A549 (cell line): ENCODE data around the gene HAPLN2. TPM values are rescaled to one million over a fixed set of nuclear protein-coding genes. Genes with fewer than 3 reads are reported as not detected.

Experiments
- ATAC-seq, 2 experiments: fragments of 200-7000 bp in 1 of 2; fragments of >200 bp in 1 of 2; cut with Nextera tagmentation in 1 of 2; cut with Tn5 transposase in 1 of 2; 3 replicates each; pipeline versions ENCODE4 v1.8.0 to v1.9.1; 2018 to 2020; ENCODE audit warnings: mild to moderate bottlenecking in 1 of 2, moderate library complexity in 1 of 2
- CTCF ChIA-PET: fragments of 300-600 bp; sonication (Branson Sonifier 250); formaldehyde crosslinking; extraction: SDS; loops from one replicate; lab custom pipeline; 2021; ENCODE audit warnings: antibody characterized with exemption, inconsistent platforms; lab: Yijun Ruan, JAX
- POLR2A ChIA-PET: fragments of 350-600 bp; formaldehyde crosslinking; extraction: SDS; loops from one replicate; lab custom pipeline; 2021; ENCODE audit warnings: antibody characterized with exemption, inconsistent platforms; lab: Yijun Ruan, JAX
- DNase-seq, 2 experiments: peaks; one replicate each; pipeline versions ENCODE4 v3.0.0 to v3.0.0-alpha.2; 2011 to 2016; ENCODE audit warnings: low read depth in 1 of 2, low spot score in 1 of 2
- FAIRE-seq: peaks from 2 replicates; lab custom pipeline; 2011; peaks lifted over from hg19 to GRCh38; lab: Jason Lieb, UNC
- H3K27ac ChIP-seq, 2 experiments: fragments of >200 bp; sonication (Bioruptor Twin); formaldehyde crosslinking; 3 replicates each; pipeline ENCODE4 v1.5.1; 2016 to 2017
- H3K4me1 ChIP-seq: fragments of >200 bp; sonication (Bioruptor Twin); formaldehyde crosslinking; 3 replicates; pipeline ENCODE4 v1.6.1; 2016
- H3K4me2 ChIP-seq: fragments of >200 bp; sonication (Bioruptor Twin); formaldehyde crosslinking; 3 replicates; pipeline ENCODE4 v1.6.1; 2016
- H3K4me3 ChIP-seq: fragments of >200 bp; sonication (Bioruptor Twin); formaldehyde crosslinking; 3 replicates; pipeline ENCODE4 v1.5.1; 2016
- H3K9me3 ChIP-seq: fragments of >200 bp; sonication (Bioruptor Twin); formaldehyde crosslinking; 3 replicates; pipeline ENCODE4 v1.6.1; 2016
- ATOH8 ChIP-seq: fragments of 250-450 bp; sonication (Bioruptor Pico); IDR thresholded peaks from 2 replicates; pipeline ENCODE4 v1.5.0; 2020; ENCODE audit warnings: low read depth, mild to moderate bottlenecking, moderate library complexity
- BHLHE40 ChIP-seq: IDR thresholded peaks from 2 replicates; pipeline ENCODE4 v1.6.1; 2012; ENCODE audit warnings: low read depth, low read length, inconsistent platforms
- CBX8 ChIP-seq: fragments of 200-600 bp; sonication (generic); IDR thresholded peaks from 2 replicates; pipeline ENCODE4 v1.6.1; 2016
- CHD2 ChIP-seq: fragments of 150-350 bp; IDR thresholded peaks from 2 replicates; pipeline ENCODE4 v1.6.1; 2014; ENCODE audit warnings: low read length; ENCODE audit not compliant: partially characterized antibody
- CHD4 ChIP-seq: fragments of 200-600 bp; sonication (generic); IDR thresholded peaks from 2 replicates; pipeline ENCODE4 v1.6.1; 2016; ENCODE audit warnings: antibody characterized with exemption, mild to moderate bottlenecking, borderline replicate concordance
- ELK1 ChIP-seq: fragments of 150-350 bp; IDR thresholded peaks from 2 replicates; pipeline ENCODE4 v1.6.1; 2014; ENCODE audit warnings: low read depth, mild to moderate bottlenecking, low read length
- GATA3 ChIP-seq: IDR thresholded peaks from 2 replicates; pipeline ENCODE4 v1.6.1; 2012; ENCODE audit warnings: borderline replicate concordance
- HES2 ChIP-seq: fragments of >200 bp; sonication (Bioruptor Twin); formaldehyde crosslinking; IDR thresholded peaks from 2 replicates; pipeline ENCODE4 v1.6.1; 2016
- HOXB13 ChIP-seq: fragments of 250-450 bp; sonication (Bioruptor Pico); IDR thresholded peaks from 2 replicates; pipeline ENCODE4 v1.5.0; 2020; ENCODE audit warnings: low read depth, mild to moderate bottlenecking, moderate library complexity
- HOXB5 ChIP-seq: fragments of 250-450 bp; sonication (Bioruptor Pico); IDR thresholded peaks from 2 replicates; pipeline ENCODE4 v1.5.0; 2020; ENCODE audit warnings: mild to moderate bottlenecking, moderate library complexity
- JUN ChIP-seq, 2 experiments: fragments of >200 bp; sonication (Bioruptor Twin); formaldehyde crosslinking; IDR thresholded peaks; 2 replicates in 1 of 2; 3 replicates in 1 of 2; pipeline ENCODE4 v1.6.1; 2016 to 2017
- KDM5A ChIP-seq: fragments of 200-600 bp; sonication (generic); IDR thresholded peaks from 2 replicates; pipeline ENCODE4 v1.6.1; 2016; ENCODE audit warnings: antibody characterized with exemption, mild to moderate bottlenecking
- MAFK ChIP-seq: fragments of 450-650 bp; IDR thresholded peaks from 2 replicates; pipeline ENCODE4 v1.6.1; 2014; ENCODE audit not compliant: partially characterized antibody
- NPAS2 ChIP-seq: fragments of 250-450 bp; sonication (Bioruptor Pico); IDR thresholded peaks from 2 replicates; pipeline ENCODE4 v1.8.0; 2022; ENCODE audit warnings: mild to moderate bottlenecking, moderate library complexity, borderline replicate concordance
- POLR2A ChIP-seq: IDR thresholded peaks from 2 replicates; pipeline ENCODE4 v1.6.1; 2012; ENCODE audit warnings: mild to moderate bottlenecking, low read length
- TP53 ChIP-seq: fragments of 250-450 bp; sonication (Bioruptor Pico); IDR thresholded peaks from 2 replicates; pipeline ENCODE4 v1.5.0; 2021; ENCODE audit warnings: mild to moderate bottlenecking, moderate library complexity
- ZC3H11A ChIP-seq: fragments of 450-650 bp; IDR thresholded peaks from 2 replicates; pipeline ENCODE4 v1.6.1; 2014; ENCODE audit warnings: antibody characterized with exemption, mild to moderate bottlenecking
- ZFP36 ChIP-seq: fragments of 450-650 bp; IDR thresholded peaks from 2 replicates; pipeline ENCODE4 v1.6.1; 2014; ENCODE audit warnings: borderline replicate concordance; ENCODE audit not compliant: partially characterized antibody
- WGBS: methylation state at CpG from one replicate; pipeline ENCODE4 v1.1.6; 2017; ENCODE audit errors: missing lambda C conversion rate; 5-methylcytosine and 5-hydroxymethylcytosine counted together
- polyA plus RNA-seq, 4 experiments: library from polyadenylated mRNA; depleted of rRNA in 3 of 4; stranded (reverse); fragments of >200 nt; fragmentation: RNase III in 1 of 4; extraction: RNeasy Plus Mini Kit Qiagen cat#74134 plus additional on column Dnase treatment in 1 of 4; gene quantifications; 2 replicates in 3 of 4; 3 replicates in 1 of 4; pipeline ENCODE4 v1.2.3, GENCODE V29; 2011 to 2017

HAPLN2 gene
- polyA plus RNA-seq, 2 of the 4 experiments (the other 2 are of a cell fraction), result 0.10 to 0.23 TPM

- Histone ChIP-seq H3K27ac (peak overlapping the region in 1 of 2 experiments; percentile 70; a peak in 1 of 6 replicates), H3K4me3 (no peak overlapping the region), H3K9me3 (no peaks in the 10 kb centered on the region), H3K4me2 (peak overlapping the region; percentile 54), H3K4me1 (peaks cover 15% of the 10 kb centered on the region)
- ATAC-seq (peak in 1 of 2 experiments; percentile 25; a peak in 3 of 6 replicates), DNase-seq (no peak), FAIRE-seq (no peak)
- WGBS, result 68% methylated on average over 4 of the region's 4 CpGs
- CTCF ChIA-PET, result interaction anchor here (1.1 to 25.7 kb wide), 6 partner anchors 10 to 135 kb away, joined by 3 to 495 read pairs (median 6); partner anchors contain the start of genes NES and TTC24
- TF ChIP-seq CHD2 (no peak), NPAS2 (CRISPR knock-in tag) (no peak), ZC3H11A (no peak), JUN (IDR thresholded peaks at IDR 0.05) (no peak), HOXB13 (no peak), MAFK (no peak), TP53 (CRISPR knock-in tag) (no peak), CHD4 (no peak)
- POLR2A ChIA-PET, result interaction anchor here (0.7 kb wide), 1 partner anchor 24 kb away, joined by 3 read pairs; the partner anchor contains the start of gene NAXE
Measured at GRCh38 chr1:156615946-156616345, 3.3 kb upstream of the HAPLN2 start.

GRCh38 chr1:156616463-156616862 is 2.8 kb upstream of the HAPLN2 start:
- peak overlapping the region in 1 of 2 experiments; percentile 70; a peak in 1 of 6 replicates for H3K27ac ChIP-seq
- H3K9me3 ChIP-seq, result no peaks in the 10 kb centered on the region
- H3K4me1 ChIP-seq, result peaks cover 15% of the 10 kb centered on the region
- ChIA-PET POLR2A (no interaction called here), CTCF (interaction anchor here (1.1 to 25.7 kb wide), 9 partner anchors 9 to 171 kb away, joined by 3 to 495 read pairs (median 5); partner anchors contain the start of genes MEF2D, NES and TTC24)
- no peak overlapping the region for H3K4me3 ChIP-seq
- TF ChIP-seq ATOH8 (CRISPR knock-in tag) (no peak), GATA3 (peak; percentile 83)
- peak in 1 of 2 experiments; percentile 58 for DNase-seq
- no peak for FAIRE-seq
- peak overlapping the region; percentile 54 for H3K4me2 ChIP-seq
- peak in 1 of 2 experiments; percentile 64; a peak in 3 of 6 replicates for ATAC-seq
- WGBS, result 15% methylated on average over 5 of the region's 5 CpGs

- no peak for ATAC-seq
- Histone ChIP-seq H3K4me1 (peaks cover 16% of the 10 kb centered on the region), H3K4me3 (no peak overlapping the region)
- TF ChIP-seq POLR2A, result no peak
- TF ChIP-seq ZFP36, result no peak
- no peak for TF ChIP-seq HES2
- TF ChIP-seq ELK1, result no peak
- no peak for TF ChIP-seq CBX8
- no peak for TF ChIP-seq KDM5A
- no peak for TF ChIP-seq HOXB5 (CRISPR knock-in tag)
- no peak for TF ChIP-seq ZC3H11A
- TF ChIP-seq, all 56 proteins: peak for 0
- no peak overlapping the region; a peak in 1 of 6 replicates for H3K27ac ChIP-seq
- DNase-seq (no peak), FAIRE-seq (no peak)
- no peaks in the 10 kb centered on the region for H3K9me3 ChIP-seq
- no peak overlapping the region for H3K4me2 ChIP-seq
- 11% methylated on average over 6 of the region's 6 CpGs for WGBS
- CTCF ChIA-PET, result interaction anchor here (0.6 to 25.7 kb wide), 26 partner anchors 6 to 270 kb away, joined by 3 to 495 read pairs (median 4); partner anchors contain the start of genes BCAN and NES
- POLR2A ChIA-PET, result no interaction called here
Measured at GRCh38 chr1:156619582-156619955, 354 bp downstream of the HAPLN2 start.

- H3K27ac ChIP-seq, result no peak overlapping the region
- POLR2A ChIA-PET, result no interaction called here
- H3K4me2 ChIP-seq, result no peak overlapping the region
- no peak overlapping the region for H3K4me3 ChIP-seq
- H3K4me1 ChIP-seq, result peaks cover 15% of the 10 kb centered on the region
- 84% methylated on average over 6 of the region's 6 CpGs for WGBS
- DNase-seq, result no peak
- no peaks in the 10 kb centered on the region for H3K9me3 ChIP-seq
- peak; percentile 31; the same call in 1 of the 2 replicates for TF ChIP-seq ZC3H11A
- no peak for TF ChIP-seq BHLHE40
- ATAC-seq, result no peak
- no peak for FAIRE-seq
- CTCF ChIA-PET, result interaction anchor here (1.2 to 25.7 kb wide), 9 partner anchors 8 to 147 kb away, joined by 3 to 495 read pairs (median 93); partner anchors contain the start of genes BCAN, CRABP2, HAPLN2 and NES
Measured at GRCh38 chr1:156622581-156623297, 3.5 kb downstream of the HAPLN2 start.
